GM19025 (cell line): ENCODE results near the gene CCDC177.
"Not testable (repeated sequence)": the region's sequence is repeated elsewhere in the genome, so short reads cannot be mapped to it uniquely, and the experiment has no call there.

Experiments used
- ATAC-seq: cut with Tn5 transposase; IDR thresholded peaks from one replicate; pipeline ENCODE4 v1.9.1; 2021; ENCODE audit warnings: mild to moderate bottlenecking, low read depth, moderate library complexity; ENCODE audit not compliant: unreplicated experiment

Gene CCDC177

GRCh38 chr14:69600304-69600891 is 25.7 kb upstream of the CCDC177 start:
- no peak for ATAC-seq

GRCh38 chr14:69599431-69599830 is 24.8 kb upstream of the CCDC177 start:
- not testable (repeated sequence) for ATAC-seq

GRCh38 chr14:69595336-69595735 is 20.7 kb upstream of the CCDC177 start:
- no peak for ATAC-seq

GRCh38 chr14:69594846-69595245 is 20.2 kb upstream of the CCDC177 start:
- no peak for ATAC-seq

- no peak for ATAC-seq
These were observed 18.5 kb upstream of the CCDC177 start for GRCh38 chr14:69593018-69593677.

GRCh38 chr14:69591317-69591716 is 16.6 kb upstream of the CCDC177 start:
- no peak for ATAC-seq

- ATAC-seq = no peak
These were observed 12.7 kb upstream of the CCDC177 start for GRCh38 chr14:69587389-69587788.

- ATAC-seq = no peak
These were observed 11.7 kb upstream of the CCDC177 start for GRCh38 chr14:69586404-69586803.

GRCh38 chr14:69584389-69584788 is 9.7 kb upstream of the CCDC177 start:
- no peak for ATAC-seq

GRCh38 chr14:69582829-69583228 is 8.2 kb upstream of the CCDC177 start:
- ATAC-seq = no peak

- no peak for ATAC-seq
These were observed 7.5 kb upstream of the CCDC177 start for GRCh38 chr14:69582212-69582611.

GRCh38 chr14:69581316-69581935 is 6.8 kb upstream of the CCDC177 start:
- ATAC-seq = no peak

GRCh38 chr14:69580009-69580577 is 5.4 kb upstream of the CCDC177 start:
- ATAC-seq = no peak

GRCh38 chr14:69579476-69579875 is 4.8 kb upstream of the CCDC177 start:
- ATAC-seq = no peak

GRCh38 chr14:69574954-69575295 is 254 bp upstream of the CCDC177 start:
- ATAC-seq = no peak

- ATAC-seq = no peak
These were observed 824 bp downstream of the CCDC177 start for GRCh38 chr14:69573831-69574262.

- no peak for ATAC-seq
These were observed 1.4 kb downstream of the CCDC177 start for GRCh38 chr14:69573205-69573830.

GRCh38 chr14:69572841-69573135 is 1.9 kb downstream of the CCDC177 start:
- no peak for ATAC-seq

- ATAC-seq = no peak
These were observed 2.4 kb downstream of the CCDC177 start for GRCh38 chr14:69572030-69572840.

- no peak for ATAC-seq
These were observed 3.1 kb downstream of the CCDC177 start for GRCh38 chr14:69571449-69572029.
